Effector CD8-positive, alpha-beta T cell (primary cell): ENCODE results near the gene ESAM.

ENCODE experiments used
- DNase-seq: peaks from one replicate; lab custom pipeline; 2025; lab: John Stamatoyannopoulos, UW

ESAM gene

GRCh38 chr11:124753205-124753604 is 8.9 kb downstream of the ESAM start:
- no peak for DNase-seq

GRCh38 chr11:124752471-124753102 is 9.5 kb downstream of the ESAM start:
- no peak for DNase-seq

GRCh38 chr11:124751741-124752470 is 10.2 kb downstream of the ESAM start, which contains the start of gene VSIG2:
Gene VSIG2 (minus strand): TSS chr11:124752255. CDS start chr11:124752137, 118 bp downstream.
- DNase-seq, result no peak

GRCh38 chr11:124751391-124751740 is 10.7 kb downstream of the ESAM start:
- DNase-seq, result no peak

- no peak for DNase-seq
Observed at GRCh38 chr11:124749912-124750311, 12.2 kb downstream of the ESAM start.

- no peak for DNase-seq
Observed at GRCh38 chr11:124748481-124749343, 13.4 kb downstream of the ESAM start.

- no peak for DNase-seq
Observed at GRCh38 chr11:124748100-124748418, 14.0 kb downstream of the ESAM start.

GRCh38 chr11:124747406-124748099 is 14.5 kb downstream of the ESAM start:
- no peak for DNase-seq

- peak; percentile 69 for DNase-seq
Observed at GRCh38 chr11:124746621-124747243, 15.4 kb downstream of the ESAM start.

- no peak for DNase-seq
Observed at GRCh38 chr11:124745835-124746620, 16.1 kb downstream of the ESAM start.

GRCh38 chr11:124745270-124745834 is 16.7 kb downstream of the ESAM start:
- no peak for DNase-seq

- DNase-seq, result no peak
Observed at GRCh38 chr11:124743050-124743449, 19.0 kb downstream of the ESAM start.

GRCh38 chr11:124742555-124742954 is 19.5 kb downstream of the ESAM start:
- no peak for DNase-seq

- peak; percentile 22 for DNase-seq
Observed at GRCh38 chr11:124740277-124740882, 21.7 kb downstream of the ESAM start.

GRCh38 chr11:124739479-124740276 is 22.4 kb downstream of the ESAM start, which contains the start of gene NRGN:
Gene NRGN (plus strand): TSS chr11:124739942. CDS start chr11:124740085, 143 bp downstream.
- peak; percentile 77 for DNase-seq

GRCh38 chr11:124738713-124739478 is 23.2 kb downstream of the ESAM start:
- DNase-seq, result no peak

GRCh38 chr11:124737638-124738305 is 24.3 kb downstream of the ESAM start:
- no peak for DNase-seq

- DNase-seq, result no peak
Observed at GRCh38 chr11:124736736-124737135, 25.4 kb downstream of the ESAM start.
